HepG2 (cell line): Measurements from ENCODE around the gene GPSM1. TPM values are rescaled to one million over a fixed set of nuclear protein-coding genes. Genes with fewer than 3 reads are reported as not detected.
A peak's percentile ranks its signal among the peaks of the same experiment; 100 is the strongest.

Experiments
- CREB1 ChIP-seq, 2 experiments: fragments of 450-650 bp in 1 of 2; IDR thresholded peaks; 2 replicates each; pipeline ENCODE4 v1.6.1; 2016 to 2017; ENCODE audit warnings: control low read depth in 1 of 2, mild to moderate bottlenecking in 1 of 2, missing compliant biosample characterization in 1 of 2, missing genetic modification characterization in 1 of 2
- HES4 ChIP-seq: sonication (generic); formaldehyde crosslinking; IDR thresholded peaks from 2 replicates; pipeline ENCODE4 v1.9.0; 2021; ENCODE audit warnings: mild to moderate bottlenecking, missing genetic modification reagents, borderline replicate concordance
- IRF2 ChIP-seq: IDR thresholded peaks from 2 replicates; pipeline ENCODE4 v1.6.1; 2018; ENCODE audit warnings: missing genetic modification reagents, missing compliant biosample characterization
- ISL2 ChIP-seq: sonication (generic); formaldehyde crosslinking; IDR thresholded peaks from 2 replicates; pipeline ENCODE4 v1.5.0; 2020; ENCODE audit warnings: missing genetic modification reagents
- KLF15 ChIP-seq: sonication (generic); formaldehyde crosslinking; IDR thresholded peaks from 2 replicates; pipeline ENCODE4 v1.8.1; 2023; ENCODE audit warnings: borderline replicate concordance, mild to moderate bottlenecking, inconsistent platforms, missing genetic modification reagents, mixed read lengths
- SIN3B ChIP-seq: fragments of 150-350 bp; IDR thresholded peaks from 2 replicates; pipeline ENCODE4 v1.6.1; 2014; ENCODE audit warnings: low read length
- SOX13 ChIP-seq, 3 experiments: fragments of 450-650 bp in 1 of 3; sonication (generic) in 1 of 3; formaldehyde crosslinking in 1 of 3; IDR thresholded peaks in 2 of 3; conservative IDR thresholded peaks in 1 of 3; 2 replicates each; pipeline versions ENCODE4 v1.5.0 to v1.6.1; 2016 to 2020; ENCODE audit warnings: antibody characterized with exemption in 1 of 3, mild to moderate bottlenecking in 1 of 3, missing compliant biosample characterization in 1 of 3, missing genetic modification reagents in 1 of 3, moderate library complexity in 1 of 3
- SRY ChIP-seq: sonication (generic); formaldehyde crosslinking; IDR thresholded peaks from 2 replicates; pipeline ENCODE4 v1.8.0; 2022; ENCODE audit warnings: mild to moderate bottlenecking, missing genetic modification reagents
- TBX2 ChIP-seq: sonication (generic); formaldehyde crosslinking; IDR thresholded peaks from 2 replicates; pipeline ENCODE4 v1.5.0; 2020; ENCODE audit warnings: missing genetic modification reagents, mild to moderate bottlenecking, borderline replicate concordance
- ZNF552 ChIP-seq: sonication (generic); formaldehyde crosslinking; IDR thresholded peaks from 2 replicates; pipeline ENCODE4 v1.9.0; 2022; ENCODE audit warnings: missing genetic modification reagents, mild to moderate bottlenecking, borderline replicate concordance
- ZNF839 ChIP-seq: sonication (generic); formaldehyde crosslinking; IDR thresholded peaks from 2 replicates; pipeline ENCODE4 v1.4.0; 2020; ENCODE audit warnings: missing genetic modification reagents, mild to moderate bottlenecking, borderline replicate concordance
- ZSCAN20 ChIP-seq: sonication (generic); formaldehyde crosslinking; IDR thresholded peaks from 2 replicates; pipeline ENCODE4 v1.4.0; 2020; ENCODE audit warnings: missing genetic modification reagents, mild to moderate bottlenecking, borderline replicate concordance
- polyA plus RNA-seq, 8 experiments: library from polyadenylated mRNA; depleted of rRNA in 3 of 8; stranded (reverse) in 7 of 8; unstranded in 1 of 8; fragments of >200 nt; fragmentation: Illumina TruSeq in 4 of 8; extraction: Trizol in 4 of 8; gene quantifications; 2 replicates each; pipeline versions ENCODE4 v1.2.1 to v1.2.3, GENCODE V29; 2011 to 2016; ENCODE audit warnings: low read depth in 4 of 8, missing spikeins in 1 of 8, mixed read lengths in 1 of 8; ENCODE audit not compliant: insufficient read depth in 1 of 8
- total RNA-seq, 5 experiments: library from RNA; depleted of rRNA; stranded (reverse); fragments of >200 nt; fragmentation: Illumina TruSeq; extraction: Trizol; gene quantifications; 2 replicates each; pipeline ENCODE4 v1.2.3, GENCODE V29; 2016; ENCODE audit warnings: low read depth in 1 of 5
- TF ChIP-seq, protein P1 (sequence below): sonication (generic); formaldehyde crosslinking; IDR thresholded peaks from 2 replicates; pipeline ENCODE4 v1.5.1; 2020; ENCODE audit warnings: missing genetic modification reagents, mild to moderate bottlenecking, borderline replicate concordance
- TF ChIP-seq, protein P2 (sequence below): IDR thresholded peaks from 2 replicates; pipeline ENCODE4 v1.6.1; 2016; ENCODE audit warnings: mild to moderate bottlenecking
- TF ChIP-seq, protein P3 (sequence below): sonication (generic); formaldehyde crosslinking; IDR thresholded peaks from 2 replicates; pipeline ENCODE4 v1.4.0; 2020; ENCODE audit warnings: mild to moderate bottlenecking, missing genetic modification reagents
- TF ChIP-seq, protein P4 (sequence below): sonication (generic); formaldehyde crosslinking; conservative IDR thresholded peaks from 2 replicates; pipeline ENCODE4 v1.8.0; 2022; ENCODE audit warnings: low read depth, missing genetic modification reagents
- TF ChIP-seq, protein P5 (sequence below): sonication (generic); formaldehyde crosslinking; conservative IDR thresholded peaks from 2 replicates; pipeline ENCODE4 v1.8.0; 2022; ENCODE audit warnings: missing genetic modification reagents

GPSM1 gene
- total and polyA plus RNA-seq, 2 of the 13 experiments (the other 11 are each of a cell fraction or from before 2014, with no cell fraction given), result 1.0 to 2.4 TPM

DNA sequence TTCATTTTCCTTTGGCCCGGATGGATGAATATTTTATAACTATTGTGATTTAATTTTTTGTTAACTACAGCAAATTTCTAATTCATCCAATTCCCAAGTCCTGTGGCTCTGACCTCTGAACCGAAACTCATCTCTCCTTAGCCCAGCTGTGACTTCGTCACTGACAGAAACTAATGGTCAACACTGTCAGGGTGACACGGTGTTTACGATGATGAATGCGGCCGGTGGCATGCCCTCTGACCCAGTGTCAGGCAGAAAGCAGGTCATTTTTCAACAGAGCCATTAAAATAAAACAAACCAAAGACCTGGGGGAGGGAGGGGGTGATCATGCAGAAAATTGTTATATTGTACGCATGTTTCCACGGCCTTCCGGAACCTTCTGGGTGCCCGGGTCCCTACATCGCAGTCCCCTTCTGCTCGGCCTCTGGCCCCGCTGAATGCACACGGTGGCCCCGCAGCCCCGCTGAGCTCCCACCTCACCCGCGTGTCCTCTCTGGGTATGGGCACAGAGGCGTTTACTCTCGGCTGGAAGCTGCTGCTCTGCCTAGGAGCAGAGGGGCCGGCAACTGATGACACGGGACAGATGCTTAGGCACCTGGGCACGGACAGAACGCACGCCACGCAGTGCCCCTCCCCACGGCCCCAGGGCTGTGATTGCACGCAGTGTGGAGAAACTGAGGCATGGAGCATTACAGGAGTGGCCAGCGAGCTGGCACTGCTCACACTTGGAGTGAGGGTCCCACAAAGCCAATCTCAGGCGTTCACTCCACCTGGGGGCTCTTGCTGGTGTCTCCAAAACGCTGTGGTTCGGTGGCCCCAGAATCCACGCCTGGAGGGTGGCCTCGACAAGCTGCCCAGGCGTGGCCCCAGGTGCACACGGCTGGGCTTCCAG is 31.6 kb upstream of the GPSM1 start (continued):
- TF ChIP-seq, protein P1, sequence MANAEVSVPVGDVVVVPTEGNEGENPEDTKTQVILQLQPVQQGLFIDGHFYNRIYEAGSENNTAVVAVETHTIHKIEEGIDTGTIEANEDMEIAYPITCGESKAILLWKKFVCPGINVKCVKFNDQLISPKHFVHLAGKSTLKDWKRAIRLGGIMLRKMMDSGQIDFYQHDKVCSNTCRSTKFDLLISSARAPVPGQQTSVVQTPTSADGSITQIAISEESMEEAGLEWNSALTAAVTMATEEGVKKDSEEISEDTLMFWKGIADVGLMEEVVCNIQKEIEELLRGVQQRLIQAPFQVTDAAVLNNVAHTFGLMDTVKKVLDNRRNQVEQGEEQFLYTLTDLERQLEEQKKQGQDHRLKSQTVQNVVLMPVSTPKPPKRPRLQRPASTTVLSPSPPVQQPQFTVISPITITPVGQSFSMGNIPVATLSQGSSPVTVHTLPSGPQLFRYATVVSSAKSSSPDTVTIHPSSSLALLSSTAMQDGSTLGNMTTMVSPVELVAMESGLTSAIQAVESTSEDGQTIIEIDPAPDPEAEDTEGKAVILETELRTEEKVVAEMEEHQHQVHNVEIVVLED (CRISPR knock-in tag), result no peak
- TF ChIP-seq TBX2 (CRISPR knock-in tag), result peak; percentile 37; the same call in 1 of the 2 replicates
- TF ChIP-seq, protein P2, sequence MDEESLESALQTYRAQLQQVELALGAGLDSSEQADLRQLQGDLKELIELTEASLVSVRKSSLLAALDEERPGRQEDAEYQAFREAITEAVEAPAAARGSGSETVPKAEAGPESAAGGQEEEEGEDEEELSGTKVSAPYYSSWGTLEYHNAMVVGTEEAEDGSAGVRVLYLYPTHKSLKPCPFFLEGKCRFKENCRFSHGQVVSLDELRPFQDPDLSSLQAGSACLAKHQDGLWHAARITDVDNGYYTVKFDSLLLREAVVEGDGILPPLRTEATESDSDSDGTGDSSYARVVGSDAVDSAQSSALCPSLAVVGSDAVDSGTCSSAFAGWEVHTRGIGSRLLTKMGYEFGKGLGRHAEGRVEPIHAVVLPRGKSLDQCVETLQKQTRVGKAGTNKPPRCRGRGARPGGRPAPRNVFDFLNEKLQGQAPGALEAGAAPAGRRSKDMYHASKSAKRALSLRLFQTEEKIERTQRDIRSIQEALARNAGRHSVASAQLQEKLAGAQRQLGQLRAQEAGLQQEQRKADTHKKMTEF (CRISPR knock-in tag), result 0 out of 2 replicates have a peak, but pooled peaks have one; percentile 33
- TF ChIP-seq CREB1 (IDR thresholded peaks at IDR 0.05), result peak; percentile 80
- TF ChIP-seq CREB1 (CRISPR knock-in tag; IDR thresholded peaks at IDR 0.05), result no peak
- TF ChIP-seq SRY, result no peak
- TF ChIP-seq SOX13 (IDR thresholded peaks at IDR 0.05), result no peak
- no peak; a peak in 1 of 4 replicates for TF ChIP-seq SOX13 (CRISPR knock-in tag; conservative IDR thresholded peaks at IDR 0.05 in 1 of 2, IDR thresholded peaks at IDR 0.05 in 1 of 2)
- no peak for TF ChIP-seq ISL2 (CRISPR knock-in tag)
- TF ChIP-seq IRF2 (CRISPR knock-in tag), result peak; percentile 43; the same call in 1 of the 2 replicates
- no peak for TF ChIP-seq HES4 (CRISPR knock-in tag)
- no peak for TF ChIP-seq SIN3B
- TF ChIP-seq ZSCAN20 (CRISPR knock-in tag), result no peak
- TF ChIP-seq KLF15 (CRISPR knock-in tag), result no peak
- TF ChIP-seq, protein P3, sequence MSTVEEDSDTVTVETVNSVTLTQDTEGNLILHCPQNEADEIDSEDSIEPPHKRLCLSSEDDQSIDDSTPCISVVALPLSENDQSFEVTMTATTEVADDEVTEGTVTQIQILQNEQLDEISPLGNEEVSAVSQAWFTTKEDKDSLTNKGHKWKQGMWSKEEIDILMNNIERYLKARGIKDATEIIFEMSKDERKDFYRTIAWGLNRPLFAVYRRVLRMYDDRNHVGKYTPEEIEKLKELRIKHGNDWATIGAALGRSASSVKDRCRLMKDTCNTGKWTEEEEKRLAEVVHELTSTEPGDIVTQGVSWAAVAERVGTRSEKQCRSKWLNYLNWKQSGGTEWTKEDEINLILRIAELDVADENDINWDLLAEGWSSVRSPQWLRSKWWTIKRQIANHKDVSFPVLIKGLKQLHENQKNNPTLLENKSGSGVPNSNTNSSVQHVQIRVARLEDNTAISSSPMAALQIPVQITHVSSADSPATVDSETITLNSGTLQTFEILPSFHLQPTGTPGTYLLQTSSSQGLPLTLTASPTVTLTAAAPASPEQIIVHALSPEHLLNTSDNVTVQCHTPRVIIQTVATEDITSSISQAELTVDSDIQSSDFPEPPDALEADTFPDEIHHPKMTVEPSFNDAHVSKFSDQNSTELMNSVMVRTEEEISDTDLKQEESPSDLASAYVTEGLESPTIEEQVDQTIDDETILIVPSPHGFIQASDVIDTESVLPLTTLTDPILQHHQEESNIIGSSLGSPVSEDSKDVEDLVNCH, result no peak
- TF ChIP-seq, protein P4, sequence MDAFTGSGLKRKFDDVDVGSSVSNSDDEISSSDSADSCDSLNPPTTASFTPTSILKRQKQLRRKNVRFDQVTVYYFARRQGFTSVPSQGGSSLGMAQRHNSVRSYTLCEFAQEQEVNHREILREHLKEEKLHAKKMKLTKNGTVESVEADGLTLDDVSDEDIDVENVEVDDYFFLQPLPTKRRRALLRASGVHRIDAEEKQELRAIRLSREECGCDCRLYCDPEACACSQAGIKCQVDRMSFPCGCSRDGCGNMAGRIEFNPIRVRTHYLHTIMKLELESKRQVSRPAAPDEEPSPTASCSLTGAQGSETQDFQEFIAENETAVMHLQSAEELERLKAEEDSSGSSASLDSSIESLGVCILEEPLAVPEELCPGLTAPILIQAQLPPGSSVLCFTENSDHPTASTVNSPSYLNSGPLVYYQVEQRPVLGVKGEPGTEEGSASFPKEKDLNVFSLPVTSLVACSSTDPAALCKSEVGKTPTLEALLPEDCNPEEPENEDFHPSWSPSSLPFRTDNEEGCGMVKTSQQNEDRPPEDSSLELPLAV (CRISPR knock-in tag), result no peak
- TF ChIP-seq, protein P5, sequence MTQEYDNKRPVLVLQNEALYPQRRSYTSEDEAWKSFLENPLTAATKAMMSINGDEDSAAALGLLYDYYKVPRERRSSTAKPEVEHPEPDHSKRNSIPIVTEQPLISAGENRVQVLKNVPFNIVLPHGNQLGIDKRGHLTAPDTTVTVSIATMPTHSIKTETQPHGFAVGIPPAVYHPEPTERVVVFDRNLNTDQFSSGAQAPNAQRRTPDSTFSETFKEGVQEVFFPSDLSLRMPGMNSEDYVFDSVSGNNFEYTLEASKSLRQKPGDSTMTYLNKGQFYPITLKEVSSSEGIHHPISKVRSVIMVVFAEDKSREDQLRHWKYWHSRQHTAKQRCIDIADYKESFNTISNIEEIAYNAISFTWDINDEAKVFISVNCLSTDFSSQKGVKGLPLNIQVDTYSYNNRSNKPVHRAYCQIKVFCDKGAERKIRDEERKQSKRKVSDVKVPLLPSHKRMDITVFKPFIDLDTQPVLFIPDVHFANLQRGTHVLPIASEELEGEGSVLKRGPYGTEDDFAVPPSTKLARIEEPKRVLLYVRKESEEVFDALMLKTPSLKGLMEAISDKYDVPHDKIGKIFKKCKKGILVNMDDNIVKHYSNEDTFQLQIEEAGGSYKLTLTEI (CRISPR knock-in tag), result no peak
- no peak for TF ChIP-seq ZNF552
- no peak for TF ChIP-seq ZNF839 (CRISPR knock-in tag)
